A673 (cell line): Measurements from ENCODE around the gene FIGN.
A peak's percentile ranks its signal among the peaks of the same experiment; 100 is the strongest.

Experiments
- CTCF ChIP-seq: fragments of 300-800, 200-600 bp; sonication (generic); conservative IDR thresholded peaks from 2 replicates; pipeline ENCODE4 v1.5.1; 2017; ENCODE audit warnings: low read depth, mild to moderate bottlenecking, antibody characterized with exemption, low read length, moderate library complexity, mixed read lengths
- EZH2 ChIP-seq: fragments of 200-600 bp; sonication (generic); IDR thresholded peaks from 2 replicates; pipeline ENCODE4 v1.6.1; 2017; ENCODE audit warnings: borderline replicate concordance, low read depth, mild to moderate bottlenecking, mixed read lengths, antibody characterized with exemption, low read length; ENCODE audit not compliant: poor library complexity, severe bottlenecking

- no peak for TF ChIP-seq CTCF
- peak; percentile 9 for TF ChIP-seq EZH2
Measured at GRCh38 chr2:163734881-163735684, 725 bp downstream of the FIGN start.
